ENCODE results near the gene TICAM1. TPM values are rescaled to one million over a fixed set of nuclear protein-coding genes. Genes with fewer than 3 reads are reported as not detected.
"Not testable (repeated sequence)": the region's sequence is repeated elsewhere in the genome, so short reads cannot be mapped to it uniquely, and the experiment has no call there.

The TICAM1 gene
- total and polyA plus RNA-seq, 7 donors = 3.9 to 49.0 (median 5.3) TPM

- WGBS, 2 donors = 65 to 77% methylated on average over 23 of the region's 23 CpGs
- Histone ChIP-seq H3K27ac (no peak overlapping the region), H3K4me1 (peaks cover 0 to 18% (median 13%) of the 10 kb centered on the region in 4 donors), H3K27me3 (no peaks in the 10 kb centered on the region), H3K9me3 (no peaks in the 10 kb centered on the region), H3K36me3 (peaks cover 0 to 18% (median 4%) of the 10 kb centered on the region in 4 donors), H3K4me3 (no peak overlapping the region)
- no peak for DNase-seq
- intact Hi-C loops (cut with DNase I) = no loop called here
- no peak for TF ChIP-seq CTCF (IDR thresholded peaks at IDR 0.05)
- TF ChIP-seq POLR2A (IDR thresholded peaks at IDR 0.05) = no peak
- TF ChIP-seq POLR2AphosphoS5 (IDR thresholded peaks at IDR 0.05) = no peak
- TF ChIP-seq EP300 (IDR thresholded peaks at IDR 0.05) = no peak
Measured at GRCh38 chr19:4800591-4801081, 30.9 kb downstream of the TICAM1 start.

DNA sequence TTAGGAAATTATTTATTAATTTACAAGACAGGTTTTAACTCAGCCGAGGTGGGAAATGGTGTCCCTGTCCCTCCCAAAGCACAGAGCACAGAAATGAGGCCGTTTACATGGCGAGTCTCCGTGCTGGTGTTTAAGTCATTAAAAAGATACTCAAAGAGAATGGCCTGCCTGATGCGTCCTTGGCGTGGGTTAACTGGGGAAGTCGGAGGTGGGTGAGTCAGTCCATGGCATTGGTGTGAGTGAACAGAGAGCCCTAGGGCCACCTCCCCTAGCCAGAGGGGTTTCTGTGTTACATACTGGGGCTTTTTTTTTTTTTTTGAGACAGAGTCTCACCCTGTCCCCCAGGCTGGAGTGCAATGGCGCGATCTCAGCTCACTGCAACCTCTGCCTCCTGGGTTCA is 36.1 kb downstream of the TICAM1 start:
- TF ChIP-seq CTCF (IDR thresholded peaks at IDR 0.05) (no peak), EP300 (IDR thresholded peaks at IDR 0.05) (no peak), POLR2AphosphoS5 (IDR thresholded peaks at IDR 0.05) (no peak), POLR2A (IDR thresholded peaks at IDR 0.05) (no peak)
- peaks cover 5 to 49% (median 22%) of the 10 kb centered on the region in 4 donors for H3K36me3 ChIP-seq
- H3K27ac ChIP-seq = no peak overlapping the region
- WGBS, 2 donors = 85 to 89% methylated on average over 9 of the region's 9 CpGs
- H3K9me3 ChIP-seq = no peaks in the 10 kb centered on the region
- no peak for DNase-seq
- H3K4me1 ChIP-seq = peaks cover 0 to 48% (median 36%) of the 10 kb centered on the region in 4 donors
- no peak overlapping the region for H3K4me3 ChIP-seq
- no peaks in the 10 kb centered on the region for H3K27me3 ChIP-seq
- intact Hi-C loops (cut with DNase I) = no loop called here

GRCh38 chr19:4794971-4795370 is 36.5 kb downstream of the TICAM1 start:
- no peaks in the 10 kb centered on the region for H3K9me3 ChIP-seq
- H3K27me3 ChIP-seq = no peaks in the 10 kb centered on the region
- H3K4me3 ChIP-seq = no peak overlapping the region
- DNase-seq = no peak
- H3K4me1 ChIP-seq = peaks cover 0 to 48% (median 36%) of the 10 kb centered on the region in 4 donors
- no peak overlapping the region for H3K27ac ChIP-seq
- WGBS, 2 donors = 87 to 91% methylated on average over 11 of the region's 11 CpGs
- TF ChIP-seq POLR2A (IDR thresholded peaks at IDR 0.05) (no peak), CTCF (IDR thresholded peaks at IDR 0.05) (no peak), POLR2AphosphoS5 (IDR thresholded peaks at IDR 0.05) (no peak), EP300 (IDR thresholded peaks at IDR 0.05) (no peak)
- peaks cover 5 to 49% (median 22%) of the 10 kb centered on the region in 4 donors for H3K36me3 ChIP-seq
- intact Hi-C loops (cut with DNase I) = no loop called here

- intact Hi-C loops (cut with DNase I); DNase-seq; H3K27me3 ChIP-seq; H3K27ac ChIP-seq; H3K9me3 ChIP-seq; H3K4me3 ChIP-seq: not testable (repeated sequence)
- peaks cover 5 to 45% (median 20%) of the 10 kb centered on the region in 4 donors for H3K36me3 ChIP-seq
- H3K4me1 ChIP-seq = peaks cover 0 to 48% (median 36%) of the 10 kb centered on the region in 4 donors
- 87 to 91% methylated on average over 19 of the region's 19 CpGs for WGBS, 2 donors
Measured at GRCh38 chr19:4793278-4793677, 38.2 kb downstream of the TICAM1 start.

- WGBS, 2 donors = 90 to 93% methylated on average over 24 of the region's 24 CpGs
- peaks cover 5 to 45% (median 20%) of the 10 kb centered on the region in 4 donors for H3K36me3 ChIP-seq
- intact Hi-C loops (cut with DNase I); DNase-seq; H3K27me3 ChIP-seq; H3K9me3 ChIP-seq: not testable (repeated sequence)
- H3K4me3 ChIP-seq = peak overlapping the region in 3 of 4 donors; percentile 96 to 99 (median 97)
- H3K4me1 ChIP-seq = peaks cover 0 to 48% (median 36%) of the 10 kb centered on the region in 4 donors
- H3K27ac ChIP-seq = peak overlapping the region in 2 of 4 donors; percentile 96
Measured at GRCh38 chr19:4792866-4793195, 38.7 kb downstream of the TICAM1 start.

GRCh38 chr19:4792019-4792865 is 39.3 kb downstream of the TICAM1 start:
- 6 to 10% methylated on average over 75 of the region's 75 CpGs for WGBS, 2 donors
- H3K9me3 ChIP-seq; H3K27me3 ChIP-seq; intact Hi-C loops (cut with DNase I); DNase-seq: not testable (repeated sequence)
- Histone ChIP-seq H3K4me3 (peak overlapping the region; percentile 91 to 99 (median 96)), H3K27ac (peak overlapping the region; percentile 94 to 97 (median 96)), H3K4me1 (peaks cover 0 to 48% (median 36%) of the 10 kb centered on the region in 4 donors), H3K36me3 (peaks cover 5 to 45% (median 20%) of the 10 kb centered on the region in 4 donors)

Data from sigmoid colon (tissue), 7 donors.